ENCODE data around the gene ARR3.
"Not testable (repeated sequence)": the region's sequence is repeated elsewhere in the genome, so short reads cannot be mapped to it uniquely, and the experiment has no call there.

The ARR3 gene

GRCh38 chrX:70268034-70268433 is at the start of gene ARR3:
ARR3 (plus strand) TSS chrX:70268334; CDS start chrX:70269386, 1,052 bp downstream.
- DNase-seq (ENCODE audit: low read depth): no peak

- no peak for DNase-seq (ENCODE audit: low read depth)
Measured at GRCh38 chrX:70219938-70220764, 48.0 kb upstream of the ARR3 start.

DNA sequence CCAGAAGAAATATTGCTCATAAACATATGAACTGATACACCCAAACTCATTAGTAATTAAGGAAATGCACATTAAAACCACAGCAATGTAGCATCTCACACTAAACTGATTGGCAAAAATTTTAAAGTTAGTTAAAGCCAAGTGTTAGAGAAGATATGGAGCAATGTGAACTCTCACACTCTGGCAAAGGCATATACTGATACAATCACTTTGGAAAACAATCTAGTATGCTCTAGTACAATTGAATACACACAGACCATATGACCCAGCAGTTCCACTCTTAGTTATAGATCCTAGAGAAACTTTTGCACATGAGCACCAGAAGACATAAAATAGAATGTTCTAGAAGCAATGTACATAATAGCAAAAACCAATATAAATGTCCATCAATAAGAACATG is 42.1 kb upstream of the ARR3 start:
- DNase-seq (ENCODE audit: low read depth): no peak

DNA sequence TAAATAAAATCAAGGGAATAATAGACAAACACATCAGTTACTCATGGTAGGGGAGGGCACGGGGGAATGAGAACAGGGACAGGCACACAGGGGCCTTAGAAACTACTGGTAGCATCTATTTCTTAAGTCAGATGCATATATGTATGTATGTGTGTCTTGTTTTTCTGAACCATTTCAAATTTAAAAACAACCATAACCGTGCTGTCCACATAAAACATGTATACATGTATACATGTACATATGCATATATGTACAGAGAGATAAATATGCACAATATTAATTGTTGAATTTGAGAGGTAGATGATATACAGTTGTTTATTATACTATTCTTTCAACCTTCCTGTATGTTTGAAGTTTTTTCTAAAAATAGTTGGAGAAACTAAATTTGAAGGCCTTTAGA is 41.4 kb upstream of the ARR3 start:
- no peak for DNase-seq (ENCODE audit: low read depth)

DNA sequence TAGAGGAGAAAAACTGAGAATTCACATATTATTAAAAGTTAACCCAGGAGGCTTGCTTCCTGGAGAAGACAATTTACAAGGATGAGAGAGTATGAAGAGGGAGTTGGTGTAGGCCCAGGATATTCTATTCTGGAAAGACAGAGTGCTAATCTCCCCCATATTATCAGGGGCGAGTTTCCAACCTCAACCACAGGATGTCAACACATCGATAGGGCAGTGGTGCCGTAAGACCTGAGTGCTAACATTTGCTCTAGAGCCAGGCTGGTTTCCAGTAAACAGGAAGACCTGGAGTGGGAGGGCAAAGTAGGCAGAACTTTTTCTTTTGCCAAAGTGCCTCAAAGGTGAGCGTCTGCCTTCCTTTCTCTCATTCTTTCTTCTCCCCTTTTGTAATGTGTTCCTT is 36.5 kb upstream of the ARR3 start:
- no peak for DNase-seq (ENCODE audit: low read depth)

DNA sequence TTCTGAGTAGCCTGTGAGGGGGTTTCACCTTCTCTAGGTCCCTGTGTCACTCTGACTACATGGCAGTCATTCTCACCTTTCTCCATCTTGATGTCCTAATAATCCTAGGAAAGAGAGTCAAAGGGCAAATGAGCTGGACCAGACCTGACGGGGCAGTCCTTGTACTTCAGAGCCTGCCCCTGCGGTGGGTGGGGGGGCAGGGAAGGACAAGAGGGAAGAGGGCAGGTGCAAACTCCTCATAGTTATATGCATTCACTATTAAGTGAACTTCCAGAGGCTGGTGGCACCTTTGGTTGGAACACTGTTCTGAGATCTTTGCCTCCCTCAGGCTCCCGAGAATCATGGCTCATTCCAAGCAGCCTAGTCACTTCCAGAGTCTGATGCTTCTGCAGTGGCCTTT is 33.8 kb upstream of the ARR3 start, which contains the start of gene AWAT1:
TSS of gene AWAT1 (plus strand) at position 301 of the 400 bp plus-strand sequence. CDS start at position 342, 41 bp downstream.
- no peak for DNase-seq (ENCODE audit: low read depth)

- no peak for DNase-seq (ENCODE audit: low read depth)
Measured at GRCh38 chrX:70240751-70241150, 27.4 kb upstream of the ARR3 start.

- no peak for DNase-seq (ENCODE audit: low read depth)
Measured at GRCh38 chrX:70241501-70241900, 26.6 kb upstream of the ARR3 start.

- DNase-seq (ENCODE audit: low read depth): not testable (repeated sequence)
Measured at GRCh38 chrX:70243601-70244000, 24.5 kb upstream of the ARR3 start.

DNA sequence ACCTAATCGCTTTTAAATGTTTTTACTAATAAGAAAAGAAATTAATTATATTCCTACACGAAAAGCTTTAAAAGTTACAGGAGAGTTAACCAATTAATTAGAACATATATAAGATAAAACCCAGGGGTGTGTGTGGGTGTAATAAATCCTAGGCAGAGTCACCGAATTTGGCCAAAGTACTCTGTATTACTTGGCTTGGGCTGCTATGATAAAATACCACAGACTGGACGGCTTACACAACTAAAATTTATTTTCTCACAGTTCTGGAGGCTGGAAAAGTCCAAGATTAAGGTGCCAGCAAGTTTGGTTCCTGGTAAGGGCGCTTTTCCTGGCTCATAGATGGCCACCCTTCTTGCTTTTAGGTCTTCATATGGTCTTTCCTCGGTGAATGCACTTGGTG is 23.3 kb upstream of the ARR3 start:
- DNase-seq (ENCODE audit: low read depth): no peak

- no peak for DNase-seq (ENCODE audit: low read depth)
Measured at GRCh38 chrX:70247252-70247651, 20.9 kb upstream of the ARR3 start.

DNA sequence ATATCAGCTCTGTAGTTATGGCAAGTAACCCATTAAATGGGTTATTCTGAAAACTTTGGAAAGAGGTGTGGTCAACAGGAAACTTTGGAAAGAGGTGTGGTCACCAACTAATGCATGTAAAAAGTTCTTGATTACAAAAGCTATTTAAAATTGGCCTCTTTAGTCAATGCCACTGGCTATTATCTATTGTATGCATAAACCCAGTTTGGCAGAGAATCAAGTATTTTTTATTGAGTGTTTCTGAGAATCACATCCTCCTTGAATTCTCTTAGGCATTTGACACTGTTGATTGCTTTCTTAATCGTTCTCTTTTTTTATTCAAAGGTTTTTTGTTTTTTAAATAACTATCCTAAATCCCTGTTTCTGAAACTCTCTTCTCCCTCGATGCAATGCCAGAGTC is 15.6 kb upstream of the ARR3 start:
- no peak for DNase-seq (ENCODE audit: low read depth)

GRCh38 chrX:70253377-70254062 is 14.6 kb upstream of the ARR3 start:
- DNase-seq (ENCODE audit: low read depth): no peak

DNA sequence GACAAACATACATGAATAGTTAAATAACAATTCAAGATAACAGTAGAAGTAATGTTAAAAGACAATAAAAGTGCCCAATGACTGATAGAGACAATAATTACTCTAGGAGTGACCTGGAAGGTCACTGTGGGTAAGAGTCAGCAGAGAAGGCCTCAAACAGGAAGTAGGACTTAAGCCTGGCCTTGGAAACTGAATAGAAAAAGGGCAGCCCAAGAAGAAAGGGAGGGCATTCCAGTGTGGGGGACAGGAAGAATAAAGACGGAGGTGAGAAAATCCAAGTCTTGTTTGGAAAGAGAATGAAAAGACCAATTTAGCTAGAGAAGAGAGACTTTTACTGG is 14.1 kb upstream of the ARR3 start:
- no peak for DNase-seq (ENCODE audit: low read depth)

DNA sequence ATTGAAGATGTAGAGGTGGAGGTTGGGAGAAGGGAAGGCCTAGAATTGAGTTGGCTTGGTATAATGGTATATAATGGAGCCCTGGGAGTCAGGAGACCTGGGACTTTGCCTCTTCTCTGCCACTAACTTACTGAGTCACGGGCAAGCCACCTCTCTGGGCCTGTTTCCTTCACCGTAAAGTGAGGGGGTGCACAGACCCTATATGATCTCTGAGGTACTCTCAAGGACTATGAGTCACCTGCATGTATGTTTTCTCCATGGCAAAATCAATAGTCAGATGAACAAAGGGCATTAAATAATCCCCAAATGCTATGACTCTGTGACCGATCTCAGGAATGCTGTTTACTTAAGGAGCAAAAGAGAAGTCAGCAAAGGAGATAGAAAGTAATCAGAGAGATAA is 13.2 kb upstream of the ARR3 start:
- no peak for DNase-seq (ENCODE audit: low read depth)

- no peak for DNase-seq (ENCODE audit: low read depth)
Measured at GRCh38 chrX:70255452-70255851, 12.7 kb upstream of the ARR3 start.

DNA sequence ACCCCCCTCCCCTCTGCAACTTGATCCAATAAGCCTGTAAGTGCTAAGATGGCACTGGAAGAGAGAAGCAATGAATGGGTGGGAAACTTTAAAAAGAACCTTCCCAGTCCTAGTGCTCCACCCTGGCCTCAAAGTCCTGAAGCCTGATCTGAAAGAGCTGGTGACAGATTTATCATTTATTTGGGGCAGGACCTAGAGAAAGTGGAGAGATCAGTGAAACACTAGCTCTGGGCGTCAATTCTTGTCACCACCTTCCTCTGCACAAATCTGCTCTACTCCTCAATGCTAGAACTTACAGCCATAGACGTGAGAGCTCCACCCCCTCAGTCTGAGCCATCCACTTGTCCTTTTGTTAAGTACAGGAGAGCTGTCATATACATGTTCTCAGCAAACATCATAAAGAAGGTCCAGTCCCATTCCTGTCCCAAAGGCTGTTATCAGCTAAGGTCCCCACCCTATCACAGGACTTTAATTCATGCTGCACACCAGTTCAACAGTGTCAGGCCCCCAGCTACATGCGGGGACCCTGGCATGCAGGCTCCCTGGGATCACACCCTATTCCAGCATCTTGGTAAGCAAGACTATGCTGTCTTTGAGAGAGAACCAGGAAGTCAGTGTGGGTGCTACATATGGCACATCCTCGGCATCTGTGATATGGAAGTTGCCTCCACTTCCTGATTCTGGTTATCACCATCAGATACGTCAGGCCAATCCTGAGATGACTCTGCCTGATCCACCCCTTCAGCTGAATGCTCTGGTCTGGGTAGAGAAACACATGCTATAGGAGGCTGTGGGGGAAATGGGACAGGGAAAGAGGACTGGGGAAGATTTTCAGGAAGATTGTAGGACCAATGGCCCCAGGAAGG is 10.5 kb upstream of the ARR3 start:
- DNase-seq (ENCODE audit: low read depth): no peak

DNA sequence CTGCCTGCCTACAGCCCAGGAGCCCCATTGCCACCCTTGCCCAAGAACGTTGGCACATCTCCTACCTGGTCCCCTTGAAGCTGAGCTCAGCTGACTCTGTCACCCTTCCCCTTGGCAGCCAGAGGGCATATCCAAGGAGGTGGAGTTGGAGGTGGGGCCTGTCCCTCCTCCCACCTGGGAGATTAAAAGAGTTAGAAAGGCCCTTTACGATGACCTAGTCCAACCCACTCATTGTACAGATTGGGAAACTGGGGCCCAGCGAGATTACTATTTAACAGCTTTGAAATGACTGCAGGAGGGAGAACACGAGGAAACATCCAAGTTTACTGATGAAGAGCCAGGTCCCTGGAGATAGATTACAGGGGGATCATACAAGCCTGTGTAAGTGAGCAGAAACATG is 8.0 kb upstream of the ARR3 start, which contains the start of gene P2RY4:
TSS of gene P2RY4 (minus strand) at position 101 of the 400 bp plus-strand sequence. CDS start 580 bp downstream, outside the sequence.
- DNase-seq (ENCODE audit: low read depth): no peak

DNA sequence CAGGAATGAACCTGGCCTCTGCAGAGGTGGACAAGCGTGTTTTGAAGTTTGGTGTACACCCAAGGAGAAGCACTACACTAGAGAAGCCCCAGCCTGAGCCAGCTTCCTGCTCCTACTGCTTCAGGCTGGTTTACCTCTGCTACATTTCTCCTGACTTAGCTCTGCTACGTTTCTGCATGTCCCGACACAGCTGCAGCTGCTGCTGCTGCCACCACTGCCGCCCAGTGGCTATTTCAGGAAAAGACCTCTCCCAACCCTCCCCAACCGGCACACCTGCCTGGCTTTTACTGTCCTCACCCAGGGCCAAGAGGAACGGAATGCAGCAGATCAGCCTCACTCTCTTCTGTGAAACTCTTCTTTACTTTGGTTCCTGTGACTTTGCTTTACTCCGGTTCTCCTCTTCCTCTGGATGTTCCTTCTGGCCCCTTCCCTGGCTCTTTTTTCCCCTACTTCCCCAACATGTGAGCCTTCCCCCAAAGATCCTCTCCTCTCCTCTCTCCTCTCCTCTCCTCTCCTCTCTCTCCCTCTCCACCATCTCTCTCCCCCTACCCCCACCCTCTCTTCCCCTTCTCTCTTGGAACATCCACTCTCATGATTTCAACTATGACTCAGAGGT is 5.1 kb upstream of the ARR3 start:
- no peak for DNase-seq (ENCODE audit: low read depth)

- no peak for DNase-seq (ENCODE audit: low read depth)
Measured at GRCh38 chrX:70264784-70265183, 3.4 kb upstream of the ARR3 start.

GRCh38 chrX:70274029-70274428 is 5.9 kb downstream of the ARR3 start:
- not testable (repeated sequence) for DNase-seq (ENCODE audit: low read depth)

DNA sequence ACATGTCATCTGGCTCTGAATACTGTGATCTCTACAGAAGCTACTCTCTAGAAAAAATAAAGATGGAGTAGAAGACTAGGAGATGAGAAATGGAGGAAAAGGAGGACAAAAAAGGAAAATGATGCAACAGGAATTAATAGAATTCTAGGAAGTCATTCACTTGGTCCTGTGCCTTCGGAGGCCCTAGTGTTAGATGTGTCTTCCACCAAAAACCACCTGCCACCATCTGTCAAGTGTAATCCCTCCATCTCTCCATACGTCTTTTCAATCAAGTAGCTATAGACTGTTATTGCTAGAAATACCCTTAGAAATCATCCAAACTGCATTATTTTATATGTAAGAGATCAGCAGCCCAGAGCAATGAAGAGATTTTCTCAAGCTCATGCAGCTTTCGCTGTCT is 10.9 kb downstream of the ARR3 start:
- DNase-seq (ENCODE audit: low read depth): no peak
